Smooth muscle cell (in vitro differentiated cells): ENCODE data around the gene PTPRN2. TPM values are rescaled to one million over a fixed set of nuclear protein-coding genes. Genes with fewer than 3 reads are reported as not detected.

ENCODE experiments used
- DNase-seq: peaks from one replicate; lab custom pipeline; 2025; ENCODE audit not compliant: unreplicated experiment; lab: John Stamatoyannopoulos, UW
- H2AFZ ChIP-seq: fragments of 200-600 bp; sonication (generic); 2 replicates; pipeline ENCODE4 v1.6.0; 2016; ENCODE audit warnings: antibody characterized with exemption, low read depth, mild to moderate bottlenecking
- H3F3A ChIP-seq: fragments of 200-600 bp; sonication (generic); 2 replicates; pipeline ENCODE4 v1.6.0; 2017; ENCODE audit warnings: antibody characterized with exemption, low read depth
- H3K27ac ChIP-seq: fragments of 200-600 bp; sonication (generic); 2 replicates; pipeline ENCODE4 v1.5.1; 2016; ENCODE audit warnings: low read depth, mild to moderate bottlenecking
- H3K27me3 ChIP-seq: fragments of 200-600 bp; sonication (generic); 2 replicates; pipeline ENCODE4 v1.6.1; 2016; ENCODE audit warnings: low read depth, mild to moderate bottlenecking
- H3K36me3 ChIP-seq: fragments of 200-600 bp; sonication (generic); 2 replicates; pipeline ENCODE4 v1.5.1; 2016; ENCODE audit warnings: low read depth
- H3K4me1 ChIP-seq: fragments of 200-600 bp; sonication (generic); 2 replicates; pipeline ENCODE4 v1.5.1; 2016; ENCODE audit warnings: low read depth
- H3K4me2 ChIP-seq: fragments of 200-600 bp; sonication (generic); 2 replicates; pipeline ENCODE4 v1.6.0; 2016; ENCODE audit warnings: mild to moderate bottlenecking
- H3K4me3 ChIP-seq: fragments of 200-600 bp; sonication (generic); 2 replicates; pipeline ENCODE4 v1.5.1; 2016; ENCODE audit warnings: mild to moderate bottlenecking
- H3K79me2 ChIP-seq: fragments of 200-600 bp; sonication (generic); 2 replicates; pipeline ENCODE4 v1.6.0; 2016; ENCODE audit warnings: low read depth, mild to moderate bottlenecking
- H3K9ac ChIP-seq: fragments of 200-600 bp; sonication (generic); 2 replicates; pipeline ENCODE4 v1.6.0; 2016; ENCODE audit warnings: low read depth
- H3K9me3 ChIP-seq: fragments of 200-600 bp; sonication (generic); replicated peaks from 2 replicates; pipeline ENCODE4 v1.5.1; 2016; ENCODE audit warnings: low read depth
- H4K20me1 ChIP-seq: fragments of 200-600 bp; sonication (generic); 2 replicates; pipeline ENCODE4 v1.6.0; 2016; ENCODE audit warnings: low read depth
- CTCF ChIP-seq: fragments of 200-600 bp; sonication (generic); IDR thresholded peaks from 2 replicates; pipeline ENCODE4 v1.5.1; 2017; ENCODE audit warnings: borderline replicate concordance, mild to moderate bottlenecking, antibody characterized with exemption; ENCODE audit not compliant: insufficient read depth, poor library complexity, severe bottlenecking
- WGBS: methylation state at CpG from one replicate; pipeline ENCODE4 v1.1.7; 2016; ENCODE audit warnings: low lambda C conversion rate; 5-methylcytosine and 5-hydroxymethylcytosine counted together
- polyA plus RNA-seq: library from polyadenylated mRNA; unstranded; fragments of >200 nt; fragmentation: Nextera tagmentation; extraction: Ambion mirVana; gene quantifications from 2 replicates; pipeline ENCODE4 v1.2.1, GENCODE V29; 2016
- total RNA-seq: library from RNA; depleted of rRNA; stranded (reverse); fragments of >200 nt; gene quantifications from 2 replicates; pipeline ENCODE4 v1.2.3, GENCODE V29; 2014

The PTPRN2 gene
- total and polyA plus RNA-seq, 2 experiments from 2014 or later: 0.09 to 0.87 TPM

DNA sequence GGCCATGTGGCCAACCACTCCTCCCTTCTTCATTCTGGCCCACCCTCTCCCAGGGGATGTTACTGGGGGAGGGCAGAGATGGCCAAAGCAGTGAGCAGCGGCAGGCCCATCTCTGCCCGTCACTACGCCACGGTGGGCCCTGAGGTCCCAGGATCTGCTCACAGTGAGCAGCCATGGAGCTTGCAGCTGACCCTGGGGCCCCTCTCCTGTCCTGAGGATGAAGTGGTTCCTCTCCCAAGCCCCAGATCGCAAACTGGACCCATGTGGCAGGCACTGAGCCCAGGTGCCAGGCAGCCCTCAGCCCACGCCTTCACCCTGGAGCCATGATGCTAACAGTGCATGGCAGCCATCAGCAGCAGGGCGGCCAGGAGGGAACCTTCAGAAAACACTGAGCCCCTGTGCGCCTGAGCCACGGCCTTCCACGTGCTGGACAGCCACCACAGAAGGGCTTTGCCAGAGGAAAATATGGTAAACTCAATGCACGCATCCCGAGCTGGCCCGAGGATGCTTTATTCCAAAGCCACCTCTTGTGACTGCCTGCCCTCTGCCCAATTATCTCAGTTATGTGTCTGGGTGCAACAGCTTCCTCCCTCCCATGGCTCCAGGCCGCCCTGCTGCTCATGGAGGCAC is 485.7 kb downstream of the PTPRN2 start:
- no peaks in the 10 kb centered on the region for H3K79me2 ChIP-seq
- no peak overlapping the region for H3K27ac ChIP-seq
- H2AFZ ChIP-seq: no peak overlapping the region
- no peaks in the 10 kb centered on the region for H3K9me3 ChIP-seq
- H3K36me3 ChIP-seq: no peaks in the 10 kb centered on the region
- no peak overlapping the region for H3K4me3 ChIP-seq
- no peak overlapping the region for H3K9ac ChIP-seq
- TF ChIP-seq CTCF: no peak
- H3K27me3 ChIP-seq: no peaks in the 10 kb centered on the region
- DNase-seq: no peak
- WGBS: 83% methylated on average over 14 of the region's 14 CpGs
- H4K20me1 ChIP-seq: no peaks in the 10 kb centered on the region
- H3F3A ChIP-seq: no peaks in the 10 kb centered on the region
- no peak overlapping the region for H3K4me2 ChIP-seq
- H3K4me1 ChIP-seq: no peaks in the 10 kb centered on the region

DNA sequence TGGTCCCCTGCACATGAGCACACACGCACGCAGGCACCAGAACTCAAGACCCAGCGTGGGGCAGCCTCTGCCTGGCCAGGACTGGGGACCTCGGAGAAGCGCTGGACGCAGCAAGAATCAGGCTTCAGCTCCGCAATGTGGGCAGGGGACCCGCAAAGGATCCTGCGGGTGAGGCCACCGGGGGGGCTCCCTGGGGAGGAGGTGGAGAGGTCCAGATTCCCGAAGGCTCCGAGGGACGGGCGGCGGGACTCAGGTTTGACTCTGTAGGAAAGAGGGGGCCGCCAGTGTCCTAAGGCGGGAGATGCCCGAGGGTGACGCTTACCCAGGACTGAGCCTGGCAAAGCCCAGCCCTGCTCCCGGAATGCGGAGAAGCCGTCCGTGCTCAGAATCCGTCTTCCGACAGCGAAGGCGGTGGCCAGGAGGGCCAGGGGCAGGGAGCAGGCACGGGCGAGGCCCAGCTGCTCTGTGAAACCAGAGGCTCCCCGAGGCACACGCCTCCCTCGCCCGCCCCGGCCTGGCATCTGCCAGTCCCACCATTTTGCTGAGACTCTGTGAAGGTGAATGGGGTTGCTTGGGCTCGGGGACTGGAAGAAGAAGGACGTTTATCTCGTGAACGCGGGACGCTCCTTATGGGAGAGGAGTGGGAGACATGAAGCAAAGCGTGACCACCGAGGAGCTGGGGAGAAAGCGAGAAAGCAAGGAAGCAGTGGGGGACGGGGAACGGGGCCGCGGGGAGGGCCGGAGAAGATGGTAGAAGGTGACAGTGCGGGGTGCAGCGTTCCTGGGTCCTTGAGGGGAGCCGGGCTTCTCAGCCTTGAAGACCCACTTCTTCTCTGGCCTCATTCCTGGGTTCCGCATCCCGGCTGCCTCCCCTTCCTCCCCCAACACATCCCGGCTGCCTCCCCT is 489.2 kb downstream of the PTPRN2 start:
- Histone ChIP-seq H3K4me1 (no peaks in the 10 kb centered on the region), H3K9me3 (no peaks in the 10 kb centered on the region), H3K27me3 (no peaks in the 10 kb centered on the region), H3K4me3 (no peak overlapping the region), H3K36me3 (no peaks in the 10 kb centered on the region), H3K27ac (no peak overlapping the region), H3F3A (no peaks in the 10 kb centered on the region), H4K20me1 (no peaks in the 10 kb centered on the region), H3K79me2 (no peaks in the 10 kb centered on the region), H2AFZ (no peak overlapping the region), H3K4me2 (no peak overlapping the region), H3K9ac (no peak overlapping the region)
- WGBS: 92% methylated on average over 46 of the region's 54 CpGs
- no peak for TF ChIP-seq CTCF
- no peak for DNase-seq

- Histone ChIP-seq H3K36me3 (no peaks in the 10 kb centered on the region), H2AFZ (no peak overlapping the region), H3F3A (no peaks in the 10 kb centered on the region), H3K4me1 (no peaks in the 10 kb centered on the region), H3K4me3 (no peak overlapping the region), H3K27me3 (no peaks in the 10 kb centered on the region), H3K9me3 (no peaks in the 10 kb centered on the region), H3K79me2 (no peaks in the 10 kb centered on the region), H3K27ac (no peak overlapping the region), H3K9ac (no peak overlapping the region), H3K4me2 (no peak overlapping the region), H4K20me1 (no peaks in the 10 kb centered on the region)
- WGBS: 70% methylated on average over 39 of the region's 39 CpGs
- no peak for TF ChIP-seq CTCF
- DNase-seq: no peak
Measured at GRCh38 chr7:158097453-158098124, 490.0 kb downstream of the PTPRN2 start.
